Right kidney (tissue), 9 donors: ENCODE data around the gene RNF125.
"Not testable (repeated sequence)": the region's sequence is repeated elsewhere in the genome, so short reads cannot be mapped to it uniquely, and the experiment has no call there.

ENCODE experiments used
- DNase-seq: peaks from one replicate; pipeline ENCODE4 v3.0.0-alpha.2; 2016
- long read RNA-seq, 8 donors: transcript quantifications; one replicate each; lab custom pipeline, GENCODE V29; 2026

The RNF125 gene
- long read RNA-seq, donor 1 = 0 reads
- long read RNA-seq, donor 2 = 0 reads
- long read RNA-seq, donor 3 = 0 reads
- long read RNA-seq, donor 4, full-length matches to known transcripts = 1 of 1 reads
- long read RNA-seq, donor 4, partial matches to known transcripts = 0 of 1 reads
- long read RNA-seq, donor 4, other reads (novel, unspliced or antisense) = 0 of 1 reads
- long read RNA-seq, donor 5 = 0 reads
- long read RNA-seq, donor 6, full-length matches to known transcripts = 2 of 2 reads
- long read RNA-seq, donor 6, partial matches to known transcripts = 0 of 2 reads
- long read RNA-seq, donor 6, other reads (novel, unspliced or antisense) = 0 of 2 reads
- long read RNA-seq, donor 7 = 0 reads
- long read RNA-seq, donor 8 = 0 reads

- DNase-seq = peak; percentile 94
Observed at GRCh38 chr18:32018331-32019250, at the start of gene RNF125. Gene RNF125 (plus strand): TSS chr18:32018825. CDS start chr18:32018864, 39 bp downstream.

- DNase-seq = no peak
Observed at GRCh38 chr18:31970617-31971016, 48.0 kb upstream of the RNF125 start.

GRCh38 chr18:31973929-31974546 is 44.6 kb upstream of the RNF125 start:
- no peak for DNase-seq

GRCh38 chr18:31976242-31976641 is 42.4 kb upstream of the RNF125 start:
- no peak for DNase-seq

- no peak for DNase-seq
Observed at GRCh38 chr18:31977270-31977872, 41.3 kb upstream of the RNF125 start.

- no peak for DNase-seq
Observed at GRCh38 chr18:31978616-31979015, 40.0 kb upstream of the RNF125 start.

- no peak for DNase-seq
Observed at GRCh38 chr18:31979714-31980113, 38.9 kb upstream of the RNF125 start.

GRCh38 chr18:31980863-31981262 is 37.8 kb upstream of the RNF125 start:
- DNase-seq = no peak

- DNase-seq = no peak
Observed at GRCh38 chr18:31983020-31983419, 35.6 kb upstream of the RNF125 start.

GRCh38 chr18:31983976-31984375 is 34.6 kb upstream of the RNF125 start:
- no peak for DNase-seq

GRCh38 chr18:31990823-31991222 is 27.8 kb upstream of the RNF125 start:
- DNase-seq = no peak

GRCh38 chr18:31996007-31996406 is 22.6 kb upstream of the RNF125 start:
- no peak for DNase-seq

GRCh38 chr18:31998880-31999412 is 19.7 kb upstream of the RNF125 start:
- no peak for DNase-seq

- DNase-seq = not testable (repeated sequence)
Observed at GRCh38 chr18:32001141-32001540, 17.5 kb upstream of the RNF125 start.

GRCh38 chr18:32003822-32004221 is 14.8 kb upstream of the RNF125 start:
- DNase-seq = not testable (repeated sequence)

GRCh38 chr18:32010124-32010721 is 8.4 kb upstream of the RNF125 start:
- DNase-seq = no peak

- DNase-seq = no peak
Observed at GRCh38 chr18:32011193-32011592, 7.4 kb upstream of the RNF125 start.

GRCh38 chr18:32019251-32019948 is 775 bp downstream of the RNF125 start:
- DNase-seq = no peak

- not testable (repeated sequence) for DNase-seq
Observed at GRCh38 chr18:32019949-32020625, 1.5 kb downstream of the RNF125 start.
